HUDEP-2 (cell line): ENCODE results near the gene CLIC3.

Source experiments
- DNase-seq, 76 experiments: peaks; one replicate each; lab custom pipeline; 2025; ENCODE audit not compliant: unreplicated experiment in 76 of 76; lab: John Stamatoyannopoulos, UW

The CLIC3 gene

DNA sequence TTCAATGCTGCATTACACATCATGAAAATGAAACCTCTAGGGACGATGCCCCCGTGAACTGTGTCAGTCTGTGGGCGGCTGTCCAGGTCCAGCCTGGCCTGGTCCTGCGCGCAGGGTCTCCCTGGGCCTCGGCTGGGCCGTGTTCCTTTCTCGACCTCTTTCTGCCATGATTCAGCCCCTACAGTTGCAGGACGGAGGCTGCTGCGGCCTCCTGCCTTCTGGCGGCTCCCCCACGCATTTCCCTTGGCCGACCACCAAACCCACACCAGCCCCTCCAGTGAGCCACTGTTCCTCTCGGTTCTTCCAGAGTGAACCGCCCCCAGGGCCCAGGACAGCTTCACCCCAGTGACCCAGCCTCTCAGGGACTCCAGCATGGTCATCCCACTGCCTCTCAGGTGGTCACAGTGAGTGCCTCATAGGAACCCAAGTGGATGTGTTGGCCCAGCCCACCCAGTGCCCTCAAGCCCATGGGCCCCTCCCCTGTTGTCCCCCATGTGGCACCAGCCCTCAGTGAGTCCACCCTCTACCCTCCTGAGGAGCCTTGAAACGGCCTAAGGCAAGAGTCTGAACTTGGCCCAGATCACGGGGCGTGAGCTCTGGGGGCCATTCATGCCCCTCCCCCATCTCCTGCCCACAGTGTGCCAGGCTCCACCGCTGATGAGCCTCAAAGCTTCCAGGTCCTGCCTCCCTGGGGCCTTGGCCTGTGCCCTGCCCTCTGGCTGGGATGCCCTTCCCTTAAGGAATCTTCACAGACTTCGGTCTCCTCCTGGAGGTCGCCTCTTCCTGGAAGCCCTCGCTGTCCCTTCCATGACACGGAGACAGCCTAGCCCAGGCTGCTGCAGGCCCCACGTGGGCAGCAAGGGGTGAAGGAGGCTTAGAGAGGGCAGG lies 10.0 kb upstream of the CLIC3 start:
- DNase-seq, result no peak

- DNase-seq, result peak in 20 of 76 experiments; percentile 15 to 48 (median 26)
Observed at GRCh38 chr9:137004285-137004684, 7.9 kb upstream of the CLIC3 start.

DNA sequence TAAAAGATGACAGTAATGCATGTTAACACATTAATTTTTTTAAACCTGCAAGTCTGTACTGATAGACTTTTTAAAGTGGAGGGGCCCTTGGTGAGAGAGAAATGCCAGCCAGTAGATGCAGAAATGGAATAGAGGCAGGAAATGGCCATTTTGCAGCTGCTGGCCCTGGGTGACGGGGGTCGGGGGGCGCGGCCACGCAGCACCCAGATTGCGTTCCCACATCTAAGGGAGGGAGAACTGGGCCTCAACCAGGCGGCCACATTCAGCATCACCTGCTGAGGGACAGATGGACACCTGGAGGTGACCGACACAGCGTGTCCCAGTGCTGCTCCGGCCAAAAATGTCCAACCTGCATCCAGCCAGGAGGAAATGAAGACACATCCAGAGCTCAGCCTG lies 6.3 kb upstream of the CLIC3 start:
- no peak for DNase-seq

- DNase-seq, result no peak
Observed at GRCh38 chr9:137001857-137002645, 5.7 kb upstream of the CLIC3 start.

DNA sequence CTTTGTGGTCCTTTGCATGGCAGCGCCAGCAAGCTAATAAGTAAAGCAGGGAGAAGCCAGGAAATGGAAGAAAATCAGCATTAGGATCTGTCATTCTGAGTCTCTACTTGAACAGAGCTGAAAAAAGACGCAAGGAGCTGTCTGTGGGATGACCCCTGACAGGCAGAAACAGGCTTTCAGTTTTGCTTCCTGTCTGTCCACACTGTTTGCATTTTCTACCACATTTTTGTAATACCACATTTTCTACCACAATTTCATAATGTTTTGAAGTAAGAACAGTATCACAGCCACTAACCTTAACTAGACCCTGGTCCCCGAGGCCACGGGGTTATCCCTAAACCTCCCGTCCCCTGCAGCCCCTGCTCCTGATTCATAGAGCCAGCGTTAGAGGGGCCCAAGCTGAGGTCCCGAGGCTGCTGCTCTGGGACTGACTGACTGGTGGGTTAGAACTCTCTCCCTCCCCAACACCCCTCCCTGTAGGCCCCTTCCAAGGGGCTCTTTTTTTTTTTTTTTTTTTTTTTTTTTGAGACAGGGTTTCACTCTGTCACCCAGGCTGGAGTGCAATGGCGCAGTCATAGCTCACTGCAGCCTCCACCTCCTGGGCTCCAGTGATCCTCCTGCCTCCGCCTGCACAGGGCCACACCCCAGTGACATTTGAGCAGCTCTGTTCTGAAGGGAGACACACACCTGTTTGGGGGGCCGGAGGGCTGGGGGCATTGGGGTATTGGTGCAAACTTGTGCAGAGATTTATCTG lies 4.0 kb upstream of the CLIC3 start:
- DNase-seq, result no peak

DNA sequence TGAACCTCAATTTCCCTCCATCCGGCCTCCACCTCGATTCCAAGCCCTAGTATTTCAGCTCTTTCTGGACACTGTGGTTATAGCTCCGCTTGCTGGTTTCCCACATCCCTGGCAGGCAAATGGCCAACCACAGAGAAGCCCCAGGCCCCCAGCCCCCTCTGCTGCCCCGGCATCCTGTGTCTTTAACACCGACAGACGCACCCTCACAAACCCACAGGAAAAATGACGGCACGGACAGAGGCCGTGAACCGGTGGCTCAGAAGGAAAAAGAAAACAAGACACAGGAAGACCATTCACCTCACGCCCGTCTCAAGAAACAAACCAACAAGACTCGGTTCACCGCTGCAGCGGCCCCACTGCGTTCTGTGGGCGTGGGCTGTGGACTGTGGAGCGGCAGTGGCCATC lies 1.5 kb upstream of the CLIC3 start:
- DNase-seq, result no peak

DNA sequence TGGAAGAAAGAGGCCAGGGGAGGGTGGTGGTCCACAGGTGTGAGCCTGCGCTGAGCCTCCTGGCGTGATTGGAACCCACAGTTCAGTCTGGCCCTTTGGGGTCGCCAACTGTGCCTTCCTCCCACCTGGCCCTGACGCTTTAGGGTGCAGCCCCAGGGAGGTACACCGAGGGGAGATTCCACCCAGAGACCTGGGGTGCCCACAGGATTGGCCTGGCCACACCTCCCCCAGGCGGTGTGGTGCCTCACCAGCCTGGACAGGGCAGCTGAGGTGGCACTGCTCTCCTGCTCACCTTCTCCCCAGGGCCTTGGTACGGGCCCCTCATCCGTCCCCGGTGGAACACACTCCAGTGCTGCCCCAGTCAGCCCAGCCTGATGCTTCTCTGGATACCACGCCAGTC lies 1.0 kb upstream of the CLIC3 start:
- DNase-seq, result no peak

DNA sequence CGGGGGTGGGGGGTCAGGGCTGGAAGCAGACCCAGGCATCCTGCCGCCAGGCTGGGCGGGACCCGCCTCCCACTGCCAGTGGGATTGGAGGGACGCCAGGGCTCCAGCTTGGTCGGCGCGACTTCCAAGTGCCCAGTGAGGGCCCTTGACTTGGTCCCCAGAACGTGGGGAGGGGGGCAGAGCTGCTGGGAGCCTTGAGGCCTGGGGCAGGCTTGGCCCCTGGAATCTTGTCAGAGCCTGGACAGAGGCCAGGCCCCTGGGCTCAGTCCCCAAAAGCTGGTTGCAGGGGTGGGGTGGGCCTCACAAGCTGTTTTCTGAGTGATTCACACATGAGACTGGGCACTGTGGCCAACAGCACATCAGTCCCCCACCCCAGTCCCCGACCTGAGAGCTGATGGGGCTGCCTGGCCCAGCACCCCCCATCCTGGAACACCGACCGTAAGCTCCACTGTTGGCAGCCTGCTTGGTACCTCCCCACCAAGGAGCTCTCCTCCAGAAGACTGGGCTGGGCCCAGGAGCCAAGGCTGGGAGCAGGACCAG lies 526 bp downstream of the CLIC3 start:
- peak in 33 of 76 experiments; percentile 8 to 59 (median 27) for DNase-seq

DNA sequence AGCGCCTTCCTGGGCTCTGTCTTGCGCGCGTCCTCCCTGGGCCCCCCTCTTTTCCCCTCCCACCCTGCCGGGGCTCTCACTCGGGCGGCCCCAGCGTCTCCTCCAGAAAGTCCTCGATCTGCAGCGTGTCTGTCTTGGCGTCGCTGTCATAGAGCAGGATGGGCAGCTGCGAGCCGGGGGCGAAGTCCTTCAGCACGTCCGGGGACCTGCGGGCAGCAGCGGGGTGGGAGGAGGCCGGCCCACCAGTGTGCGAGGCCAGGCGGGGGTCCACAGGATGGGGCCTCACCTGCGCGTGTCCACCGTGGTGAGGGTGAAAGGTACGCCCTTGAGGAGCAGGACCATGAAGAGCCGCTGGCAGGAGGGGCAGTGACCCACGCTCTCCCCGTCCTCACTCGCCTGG lies 1.0 kb downstream of the CLIC3 start:
- DNase-seq, result no peak

GRCh38 chr9:136994888-136995230 lies 1.5 kb downstream of the CLIC3 start:
- DNase-seq, result no peak

GRCh38 chr9:136994180-136994887 lies 2.0 kb downstream of the CLIC3 start:
- DNase-seq, result no peak

GRCh38 chr9:136992819-136993369 lies 3.5 kb downstream of the CLIC3 start:
- DNase-seq, result no peak

GRCh38 chr9:136991993-136992818 lies 4.2 kb downstream of the CLIC3 start, which contains the start of gene PAXX:
Gene PAXX (plus strand): TSS chr9:136992422. CDS start chr9:136992444, 22 bp downstream.
- DNase-seq, result peak in 74 of 76 experiments; percentile 24 to 94 (median 82)

- no peak for DNase-seq
Observed at GRCh38 chr9:136990242-136990911, 6.0 kb downstream of the CLIC3 start.

DNA sequence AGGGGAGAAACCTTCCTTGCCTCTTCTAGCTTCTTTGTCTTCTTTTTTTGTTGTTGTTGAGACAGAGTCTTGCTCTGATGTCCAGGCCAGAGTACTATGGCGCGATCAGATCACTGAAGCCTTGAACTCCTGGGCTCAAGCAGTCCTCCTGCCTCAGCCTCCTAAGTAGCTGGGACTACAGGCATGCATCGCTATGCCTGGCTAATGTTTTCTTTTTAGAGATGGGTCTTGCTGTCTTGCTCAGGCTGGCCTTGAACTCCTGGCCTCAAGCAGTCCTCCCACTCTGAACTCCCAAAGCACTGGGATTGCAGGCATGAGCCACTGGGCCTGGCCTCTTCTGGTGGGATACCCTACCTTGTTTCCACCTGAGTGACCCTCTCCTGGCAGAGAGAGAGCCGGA lies 7.5 kb downstream of the CLIC3 start:
- no peak for DNase-seq

GRCh38 chr9:136985853-136986252 lies 10.5 kb downstream of the CLIC3 start:
- no peak for DNase-seq

- DNase-seq, result no peak
Observed at GRCh38 chr9:136985027-136985602, 11.3 kb downstream of the CLIC3 start.

DNA sequence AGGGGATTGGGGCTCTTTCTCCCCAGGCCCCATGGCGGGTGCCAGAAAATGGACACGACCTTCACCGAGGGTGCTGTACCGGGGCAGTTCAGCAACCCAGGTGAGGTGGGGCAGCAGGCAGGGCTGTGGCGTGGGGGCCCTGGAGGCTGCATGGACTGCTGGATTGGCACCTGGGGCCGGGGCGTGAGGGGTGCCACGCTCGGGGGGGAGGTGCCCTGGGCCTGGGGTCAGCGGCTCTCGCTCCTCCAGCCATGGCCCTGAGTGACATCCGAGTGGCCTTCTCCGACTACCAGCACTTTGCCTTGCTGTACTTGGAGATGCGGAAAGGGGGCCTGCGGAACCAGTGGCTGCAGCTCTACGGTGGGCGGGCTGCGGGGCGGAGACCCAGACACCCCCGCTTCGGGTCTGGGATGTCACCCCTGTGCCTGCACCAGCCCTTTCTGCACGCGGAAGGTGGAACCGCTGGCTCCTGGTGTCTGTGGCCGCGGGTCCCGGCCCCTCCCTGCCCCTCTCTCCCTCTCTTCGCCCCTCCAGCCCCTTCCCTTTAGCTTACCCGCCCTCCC lies 11.8 kb downstream of the CLIC3 start:
- no peak for DNase-seq
